GM06990 (cell line): ENCODE data around the gene MEX3D.

ENCODE experiments used
- DNase-seq: peaks from one replicate; pipeline ENCODE4 v3.0.0-alpha.2; 2011; ENCODE audit not compliant: insufficient read length; ENCODE audit errors: extremely low read depth
- H3K27me3 ChIP-seq: replicated peaks from 2 replicates; pipeline ENCODE4 v1.6.0; 2011; ENCODE audit warnings: low read length; ENCODE audit not compliant: control insufficient read depth, insufficient read depth
- H3K36me3 ChIP-seq: 2 replicates; pipeline ENCODE4 v1.5.1; 2011; ENCODE audit warnings: low read length; ENCODE audit not compliant: control insufficient read depth, insufficient read depth
- H3K4me3 ChIP-seq: replicated peaks from 2 replicates; pipeline ENCODE4 v1.5.1; 2011; ENCODE audit warnings: low read depth, mild to moderate bottlenecking, control low read depth, low read length
- TF ChIP-seq, protein P1 (sequence below): IDR thresholded peaks from 2 replicates; pipeline ENCODE4 v1.5.1; 2011; ENCODE audit warnings: low read length, control low read depth, mild to moderate bottlenecking, inconsistent platforms; ENCODE audit not compliant: insufficient read depth, poor library complexity, severe bottlenecking

The MEX3D gene

DNA sequence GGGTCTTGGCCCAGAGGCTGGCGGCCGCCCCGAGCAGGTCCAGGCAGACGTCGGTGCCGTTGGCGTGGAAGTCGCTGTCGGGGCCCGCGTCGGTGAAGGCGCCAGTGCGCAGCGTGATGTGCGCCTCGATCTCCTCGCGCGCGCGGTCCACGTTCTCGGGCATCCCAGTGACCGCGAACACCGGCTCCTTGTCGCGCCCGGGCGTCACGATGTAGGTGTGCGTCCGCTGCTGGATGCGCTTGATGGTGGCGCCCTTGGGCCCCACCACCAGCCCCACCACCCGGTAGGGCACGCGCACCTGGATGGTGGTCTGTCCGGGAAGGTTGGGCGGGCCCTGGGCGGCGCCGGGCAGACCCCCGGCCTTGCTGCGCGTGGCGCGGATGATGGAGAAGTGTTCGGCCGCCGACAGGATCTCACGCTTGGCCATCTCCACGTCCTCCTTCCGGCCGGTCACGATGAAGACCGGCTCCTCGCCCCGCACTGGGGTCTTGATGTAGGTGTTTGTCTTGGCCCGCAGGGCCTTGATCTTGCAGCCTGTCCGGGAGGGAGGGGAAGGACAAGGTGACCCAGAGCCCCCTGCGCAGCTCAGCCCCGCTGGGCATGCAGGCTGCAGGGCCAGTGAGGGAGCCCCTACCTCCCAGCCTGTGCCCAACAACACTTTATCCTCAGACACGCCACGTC is 11.6 kb downstream of the MEX3D start:
- DNase-seq = no peak
- Histone ChIP-seq H3K4me3 (no peak overlapping the region), H3K27me3 (no peaks in the 10 kb centered on the region), H3K36me3 (no peaks in the 10 kb centered on the region)
- TF ChIP-seq, protein P1, sequence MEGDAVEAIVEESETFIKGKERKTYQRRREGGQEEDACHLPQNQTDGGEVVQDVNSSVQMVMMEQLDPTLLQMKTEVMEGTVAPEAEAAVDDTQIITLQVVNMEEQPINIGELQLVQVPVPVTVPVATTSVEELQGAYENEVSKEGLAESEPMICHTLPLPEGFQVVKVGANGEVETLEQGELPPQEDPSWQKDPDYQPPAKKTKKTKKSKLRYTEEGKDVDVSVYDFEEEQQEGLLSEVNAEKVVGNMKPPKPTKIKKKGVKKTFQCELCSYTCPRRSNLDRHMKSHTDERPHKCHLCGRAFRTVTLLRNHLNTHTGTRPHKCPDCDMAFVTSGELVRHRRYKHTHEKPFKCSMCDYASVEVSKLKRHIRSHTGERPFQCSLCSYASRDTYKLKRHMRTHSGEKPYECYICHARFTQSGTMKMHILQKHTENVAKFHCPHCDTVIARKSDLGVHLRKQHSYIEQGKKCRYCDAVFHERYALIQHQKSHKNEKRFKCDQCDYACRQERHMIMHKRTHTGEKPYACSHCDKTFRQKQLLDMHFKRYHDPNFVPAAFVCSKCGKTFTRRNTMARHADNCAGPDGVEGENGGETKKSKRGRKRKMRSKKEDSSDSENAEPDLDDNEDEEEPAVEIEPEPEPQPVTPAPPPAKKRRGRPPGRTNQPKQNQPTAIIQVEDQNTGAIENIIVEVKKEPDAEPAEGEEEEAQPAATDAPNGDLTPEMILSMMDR = no peak

DNA sequence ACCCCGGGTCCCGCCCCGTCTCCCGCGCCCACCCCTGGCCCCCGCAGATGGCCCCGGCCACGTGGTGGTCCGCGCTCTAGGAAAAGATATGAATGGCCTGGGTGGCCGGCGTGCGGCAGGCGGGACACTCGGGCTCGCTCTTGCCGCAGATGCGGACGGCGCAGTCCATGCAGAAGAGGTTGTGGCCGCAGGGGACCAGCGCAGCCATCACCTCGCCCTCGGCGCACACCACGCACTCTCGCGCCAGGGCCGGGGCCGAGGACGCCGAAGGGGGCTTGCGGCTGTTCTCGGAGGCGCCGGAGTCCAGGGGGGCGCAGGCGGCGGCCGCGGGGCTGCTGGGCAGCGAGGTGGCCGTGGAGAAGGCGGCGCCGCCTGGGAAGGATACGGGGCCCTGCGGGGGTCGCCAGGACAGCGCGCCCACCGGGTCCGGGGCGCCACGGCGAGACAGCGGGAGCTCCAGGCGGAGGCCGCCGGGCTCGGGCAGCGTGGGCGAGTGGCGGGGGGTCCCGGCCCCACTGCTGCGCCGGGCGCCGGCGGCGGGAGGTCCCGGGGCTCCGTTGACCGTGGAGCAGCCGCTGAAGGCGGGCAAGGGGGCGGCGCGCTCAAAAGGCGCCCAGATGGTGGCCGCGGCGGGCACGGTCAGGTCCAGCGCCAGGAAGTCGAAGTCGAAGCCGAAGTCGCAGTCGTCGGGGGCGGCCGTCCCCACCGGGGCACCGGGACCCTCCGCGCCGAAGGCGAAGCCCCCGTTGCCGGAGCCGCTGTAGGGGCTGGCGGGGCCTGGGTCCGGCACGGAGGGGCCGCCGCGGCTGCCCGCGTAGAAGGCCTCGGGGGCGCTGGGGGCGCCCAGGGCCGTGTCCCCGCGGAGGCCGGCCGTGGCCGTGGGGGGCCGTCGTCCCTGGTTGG is 12.4 kb downstream of the MEX3D start:
- H3K36me3 ChIP-seq = no peaks in the 10 kb centered on the region
- TF ChIP-seq, protein P1 = no peak
- H3K4me3 ChIP-seq = no peak overlapping the region
- H3K27me3 ChIP-seq = no peaks in the 10 kb centered on the region
- no peak for DNase-seq

DNA sequence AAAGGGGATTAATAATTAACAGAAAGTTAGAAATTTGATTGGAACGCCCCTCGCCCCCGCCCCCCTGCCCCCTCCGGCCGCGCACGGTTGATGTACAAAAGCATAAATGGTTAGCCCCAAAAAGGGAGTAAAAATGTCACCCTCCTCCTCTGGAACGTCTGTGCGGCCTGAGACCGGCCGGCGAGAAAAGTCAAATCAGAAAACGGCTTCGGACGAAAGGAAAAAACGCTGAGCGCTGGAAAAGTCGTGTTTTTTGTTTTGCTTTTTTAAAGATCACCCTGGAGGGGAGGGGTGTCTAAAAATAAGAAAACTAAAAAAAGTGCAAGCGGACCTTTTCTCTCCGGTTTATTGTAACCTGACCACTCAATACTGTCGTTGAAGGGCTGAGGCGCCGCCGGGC is 13.2 kb downstream of the MEX3D start:
- H3K36me3 ChIP-seq = no peaks in the 10 kb centered on the region
- no peak for DNase-seq
- TF ChIP-seq, protein P1 = no peak
- H3K4me3 ChIP-seq = no peak overlapping the region
- no peaks in the 10 kb centered on the region for H3K27me3 ChIP-seq

DNA sequence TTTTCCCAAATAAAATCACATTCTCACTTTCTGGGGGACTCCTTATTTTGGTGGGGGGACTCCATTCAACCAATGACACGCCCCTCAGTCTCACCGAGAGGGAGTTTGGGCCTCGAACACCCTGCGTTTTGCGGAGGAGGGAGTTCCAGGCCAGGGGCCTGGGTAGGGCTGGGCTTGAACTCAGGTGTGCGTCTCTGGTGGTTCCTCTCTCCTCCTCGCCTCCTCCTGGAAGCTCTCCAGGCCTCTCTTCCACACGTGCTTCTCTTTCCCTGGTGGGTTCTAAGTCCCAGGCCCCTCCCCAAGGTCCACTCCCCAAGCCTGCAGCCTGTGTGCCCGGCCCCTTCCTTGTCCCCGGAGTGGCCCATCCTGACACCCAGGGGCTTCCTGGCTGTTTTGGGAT is 14.7 kb downstream of the MEX3D start:
- Histone ChIP-seq H3K36me3 (no peaks in the 10 kb centered on the region), H3K27me3 (no peaks in the 10 kb centered on the region), H3K4me3 (no peak overlapping the region)
- no peak for DNase-seq
- TF ChIP-seq, protein P1 = no peak

DNA sequence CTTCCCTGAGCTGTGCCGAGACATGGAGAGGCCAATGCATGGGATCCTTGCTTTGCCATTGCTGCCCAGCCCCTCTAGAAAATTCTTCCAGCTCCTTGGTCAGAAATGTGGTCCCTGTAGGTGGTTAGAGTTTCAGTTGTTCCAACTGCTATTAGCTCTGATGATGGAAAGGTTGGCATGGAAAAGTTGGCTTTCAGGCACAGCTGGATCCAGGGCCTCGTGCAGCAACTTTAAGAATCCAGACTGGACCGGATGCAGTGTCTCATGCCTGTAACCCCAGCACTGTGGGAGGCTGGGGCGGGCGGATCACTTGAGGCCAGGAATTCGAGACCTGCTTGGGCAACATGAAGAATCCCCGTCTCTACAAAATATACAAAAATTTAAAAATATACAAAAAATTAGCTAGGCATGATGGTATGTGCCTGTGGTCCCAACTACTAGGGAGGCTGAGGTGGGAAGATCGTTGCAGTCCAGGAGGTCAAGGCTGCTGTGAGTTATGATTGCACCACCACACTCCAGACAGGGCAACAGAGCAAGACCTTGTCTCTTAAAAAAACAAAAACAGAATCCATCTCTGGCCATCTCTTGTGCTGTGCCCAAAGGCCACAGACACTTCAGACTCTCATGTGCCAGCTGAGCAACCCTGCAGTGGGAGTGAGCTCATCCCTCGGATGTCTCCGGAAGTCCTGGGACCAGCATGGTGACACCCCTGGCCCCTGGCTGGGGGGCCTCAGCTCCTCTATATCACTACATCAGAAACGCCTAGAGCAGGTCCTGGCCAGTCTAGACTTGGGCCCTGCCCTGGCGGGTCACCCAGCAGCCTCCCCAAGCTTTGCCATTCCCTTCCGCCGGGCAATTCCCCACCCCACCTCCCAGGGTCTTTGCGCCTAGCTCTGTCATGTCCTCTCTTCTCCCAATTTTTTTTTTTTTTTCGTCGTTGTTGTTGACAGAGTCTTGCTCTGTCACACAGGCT is 16.8 kb downstream of the MEX3D start:
- Histone ChIP-seq H3K27me3 (no peaks in the 10 kb centered on the region), H3K36me3 (no peaks in the 10 kb centered on the region), H3K4me3 (no peak overlapping the region)
- DNase-seq = no peak
- TF ChIP-seq, protein P1 = no peak
